Measurements from ENCODE around the gene TM4SF5.

DNA sequence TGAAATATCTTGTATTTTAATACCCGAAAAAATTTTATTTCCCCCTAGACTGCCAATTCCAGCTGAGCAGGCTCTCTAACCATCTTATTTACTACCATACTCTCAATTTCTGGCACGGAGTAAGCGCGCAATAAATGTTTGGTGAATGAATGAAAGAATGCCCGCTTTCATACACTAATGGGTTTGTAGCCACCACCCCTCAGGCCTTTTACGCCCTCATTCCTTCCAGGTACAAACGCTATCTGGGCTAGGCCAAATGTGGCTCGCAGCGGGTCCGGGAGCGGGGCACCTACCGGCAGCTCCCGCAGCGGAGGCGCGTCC, 34.7 kb downstream of the TM4SF5 start:
- TF ChIP-seq POLR2AphosphoS5 (IDR thresholded peaks at IDR 0.05; ENCODE audit: borderline replicate concordance, low read depth, low read length) (no peak), EZH2 (IDR thresholded peaks at IDR 0.05) (no peak), FOXP2 (optimal IDR thresholded peaks at IDR 0.05; ENCODE audit: control extremely low read depth, extremely low read length, insufficient read depth) (no peak)
